Endothelial cell of umbilical vein (primary cell): ENCODE results near the gene TEX38. TPM values are rescaled to one million over a fixed set of nuclear protein-coding genes. Genes with fewer than 3 reads are reported as not detected.

Experiments
- BruUV-seq: library from RNA; stranded (reverse); fragments of 400-500 nt; replicated peaks from 2 replicates; lab custom pipeline; 2021; lab: Mats Ljungman, UMichigan
- CTCF ChIA-PET: fragments of 300-600, 350-600 bp; sonication (Branson Sonifier 250); formaldehyde crosslinking; loops from one replicate; lab custom pipeline; 2021; ENCODE audit warnings: antibody characterized with exemption, inconsistent platforms; lab: Charles Lee
- POLR2A ChIA-PET: fragments of 300-600, 350-600 bp; sonication (Branson Sonifier 250); formaldehyde crosslinking; loops from one replicate; lab custom pipeline; 2021; ENCODE audit warnings: antibody characterized with exemption, inconsistent platforms; lab: Charles Lee
- DNase-seq: peaks from one replicate; pipeline ENCODE4 v3.0.0-alpha.2; 2011; ENCODE audit warnings: low read depth, low spot score
- FAIRE-seq: peaks from 2 replicates; lab custom pipeline; 2011; peaks lifted over from hg19 to GRCh38; lab: Jason Lieb, UNC
- H2AFZ ChIP-seq: 2 replicates; pipeline ENCODE4 v1.6.0; 2012; ENCODE audit warnings: low read depth, low read length, control low read depth, inconsistent platforms
- H3K27ac ChIP-seq: 2 replicates; pipeline ENCODE4 v1.5.1; 2011; ENCODE audit warnings: low read depth, mild to moderate bottlenecking, control low read depth, low read length, moderate library complexity; ENCODE audit not compliant: insufficient read depth
- H3K27me3 ChIP-seq, 2 experiments: 2 replicates each; pipeline versions ENCODE4 v1.6.0 to v1.6.1; 2011; ENCODE audit warnings: low read length in 2 of 2, mixed read lengths in 1 of 2; ENCODE audit not compliant: control insufficient read depth in 2 of 2, insufficient read depth in 2 of 2
- H3K36me3 ChIP-seq, 2 experiments: 2 replicates in 1 of 2; 3 replicates in 1 of 2; pipeline ENCODE4 v1.5.1; 2011; ENCODE audit warnings: low read length in 2 of 2, mild to moderate bottlenecking in 1 of 2, moderate library complexity in 1 of 2; ENCODE audit not compliant: control insufficient read depth in 2 of 2, insufficient read depth in 2 of 2; ENCODE audit errors: extremely low read depth in 1 of 2
- H3K4me1 ChIP-seq: 3 replicates; pipeline ENCODE4 v1.5.1; 2011; ENCODE audit warnings: mild to moderate bottlenecking, low read length; ENCODE audit not compliant: control insufficient read depth, insufficient read depth; ENCODE audit errors: extremely low read depth
- H3K4me2 ChIP-seq: 2 replicates; pipeline ENCODE4 v1.6.1; 2011; ENCODE audit warnings: low read length, control low read depth, mixed read lengths; ENCODE audit not compliant: insufficient read depth
- H3K4me3 ChIP-seq, 3 experiments: fragments of 200-600 bp in 1 of 3; sonication (generic), shearing (Covaris generic) in 1 of 3; replicated peaks in 1 of 3; 2 replicates each; pipeline ENCODE4 v1.5.1; 2011 to 2016; ENCODE audit warnings: control low read depth in 3 of 3, low read length in 3 of 3, mild to moderate bottlenecking in 2 of 3, inconsistent platforms in 1 of 3, low read depth in 1 of 3, moderate library complexity in 1 of 3; ENCODE audit not compliant: insufficient read depth in 1 of 3
- H3K79me2 ChIP-seq: 2 replicates; pipeline ENCODE4 v1.6.0; 2012; ENCODE audit warnings: low read length, inconsistent platforms; ENCODE audit not compliant: control insufficient read depth, insufficient read depth
- H3K9ac ChIP-seq: replicated peaks from 2 replicates; pipeline ENCODE3; 2011; ENCODE audit warnings: low read length, control low read depth; ENCODE audit not compliant: insufficient read depth; ENCODE audit errors: extremely low read depth
- H3K9me1 ChIP-seq: replicated peaks from 3 replicates; pipeline ENCODE4 v1.6.0; 2011; ENCODE audit warnings: mild to moderate bottlenecking, low read length; ENCODE audit not compliant: control insufficient read depth, insufficient read depth; ENCODE audit errors: extremely low read depth
- H3K9me3 ChIP-seq: replicated peaks from 2 replicates; pipeline ENCODE4 v1.5.1; 2012; ENCODE audit warnings: low read length, inconsistent platforms; ENCODE audit not compliant: control insufficient read depth, insufficient read depth
- H4K20me1 ChIP-seq: replicated peaks from 2 replicates; pipeline ENCODE3; 2011; ENCODE audit warnings: mild to moderate bottlenecking, low read length; ENCODE audit not compliant: control insufficient read depth, insufficient read depth; ENCODE audit errors: extremely low read depth
- FOS ChIP-seq: IDR thresholded peaks from 2 replicates; pipeline ENCODE4 v1.6.1; 2011; ENCODE audit warnings: mild to moderate bottlenecking, low read length, moderate library complexity, borderline replicate concordance; ENCODE audit not compliant: insufficient read depth
- GATA2 ChIP-seq: IDR thresholded peaks from 2 replicates; pipeline ENCODE4 v1.7.0; 2011; ENCODE audit warnings: low read depth, mild to moderate bottlenecking, moderate library complexity, mixed read lengths, low read length; ENCODE audit not compliant: insufficient read length, insufficient read depth
- JUN ChIP-seq: IDR thresholded peaks from 2 replicates; pipeline ENCODE4 v1.6.1; 2011; ENCODE audit warnings: borderline replicate concordance, low read depth; ENCODE audit not compliant: insufficient read length, insufficient read depth
- MYC ChIP-seq: IDR thresholded peaks from one replicate; pipeline ENCODE4 v1.6.1; 2011; ENCODE audit warnings: mild to moderate bottlenecking, low read depth, low read length
- POLR2A ChIP-seq: IDR thresholded peaks from 2 replicates; pipeline ENCODE4 v1.6.1; 2012; ENCODE audit warnings: low read depth, mild to moderate bottlenecking, control low read depth, low read length
- POLR2AphosphoS5 ChIP-seq: IDR thresholded peaks from 2 replicates; pipeline ENCODE4 v1.6.1; 2012; ENCODE audit warnings: low read depth, mild to moderate bottlenecking, control low read depth, low read length, moderate library complexity; ENCODE audit not compliant: insufficient read depth
- dilution Hi-C: fragments of 300-500 bp; cut with MboI; formaldehyde crosslinking; loops from one replicate; pipeline ENCODE4 v1.15.0; 2019; ENCODE audit warnings: low sequenced_read_pairs; ENCODE audit not compliant: extremely low pct_ligation_motif_present
- intact Hi-C: fragments of 100-400 bp; cut with micrococcal nuclease; formaldehyde crosslinking; loops from one replicate; pipeline ENCODE4 v1.10.0; 2022
- polyA plus RNA-seq, 4 experiments: library from polyadenylated mRNA; depleted of rRNA in 3 of 4; stranded (reverse) in 3 of 4; unstranded in 1 of 4; fragments of >200 nt; gene quantifications; 2 replicates each; pipeline versions ENCODE4 v1.2.1 to v1.2.3, GENCODE V29; 2011 to 2012; ENCODE audit warnings: missing spikeins in 1 of 4
- total RNA-seq: library from RNA; stranded (reverse); gene quantifications from 2 replicates; pipeline ENCODE4 v1.2.3, GENCODE V29; 2021
- TF ChIP-seq, protein P1 (sequence below), 2 donors: IDR thresholded peaks; 1 replicate in 1 of 2; 2 replicates in 1 of 2; pipeline ENCODE4 v1.5.1; 2011; ENCODE audit warnings: low read length in 2 of 2, mild to moderate bottlenecking in 2 of 2, moderate library complexity in 2 of 2, control low read depth in 1 of 2, inconsistent platforms in 1 of 2, low read depth in 1 of 2; ENCODE audit not compliant: insufficient read depth in 1 of 2; ENCODE audit errors: extremely low read depth in 1 of 2

Gene TEX38
- total and polyA plus RNA-seq, 2 donors (not counting 3 experiments of a cell fraction or from before 2014, with no cell fraction given) = not detected

- DNase-seq (no peak), FAIRE-seq (peak; percentile 43)
- CTCF ChIA-PET = interaction anchor here (0.8 to 1.6 kb wide), 4 partner anchors 16 to 44 kb away, joined by 3 to 4 read pairs (median 4); no protein-coding TSS in a partner anchor
- H3K4me1 ChIP-seq = peaks cover 34% of the 10 kb centered on the region
- intact Hi-C loops = no loop called here
- no peaks in the 10 kb centered on the region for H3K9me1 ChIP-seq
- no peak overlapping the region for H3K9ac ChIP-seq
- H2AFZ ChIP-seq = no peak overlapping the region
- no peaks in the 10 kb centered on the region for H3K9me3 ChIP-seq
- H3K4me2 ChIP-seq = peak overlapping the region; percentile 49
- H3K4me3 ChIP-seq = no peak overlapping the region
- no TSS peak for BruUV-seq
- H3K27me3 ChIP-seq = no peaks in the 10 kb centered on the region
- H3K27ac ChIP-seq = no peak overlapping the region
- H4K20me1 ChIP-seq = peaks cover 2% of the 10 kb centered on the region
- dilution Hi-C loops = no loop called here
- no peaks in the 10 kb centered on the region for H3K79me2 ChIP-seq
- POLR2A ChIA-PET = no interaction called here
- peaks cover 18 to 20% of the 10 kb centered on the region in 2 experiments for H3K36me3 ChIP-seq
- no peak for TF ChIP-seq POLR2AphosphoS5
- no peak for TF ChIP-seq FOS
- TF ChIP-seq GATA2 = no peak
- TF ChIP-seq MYC = no peak
- TF ChIP-seq, protein P1, sequence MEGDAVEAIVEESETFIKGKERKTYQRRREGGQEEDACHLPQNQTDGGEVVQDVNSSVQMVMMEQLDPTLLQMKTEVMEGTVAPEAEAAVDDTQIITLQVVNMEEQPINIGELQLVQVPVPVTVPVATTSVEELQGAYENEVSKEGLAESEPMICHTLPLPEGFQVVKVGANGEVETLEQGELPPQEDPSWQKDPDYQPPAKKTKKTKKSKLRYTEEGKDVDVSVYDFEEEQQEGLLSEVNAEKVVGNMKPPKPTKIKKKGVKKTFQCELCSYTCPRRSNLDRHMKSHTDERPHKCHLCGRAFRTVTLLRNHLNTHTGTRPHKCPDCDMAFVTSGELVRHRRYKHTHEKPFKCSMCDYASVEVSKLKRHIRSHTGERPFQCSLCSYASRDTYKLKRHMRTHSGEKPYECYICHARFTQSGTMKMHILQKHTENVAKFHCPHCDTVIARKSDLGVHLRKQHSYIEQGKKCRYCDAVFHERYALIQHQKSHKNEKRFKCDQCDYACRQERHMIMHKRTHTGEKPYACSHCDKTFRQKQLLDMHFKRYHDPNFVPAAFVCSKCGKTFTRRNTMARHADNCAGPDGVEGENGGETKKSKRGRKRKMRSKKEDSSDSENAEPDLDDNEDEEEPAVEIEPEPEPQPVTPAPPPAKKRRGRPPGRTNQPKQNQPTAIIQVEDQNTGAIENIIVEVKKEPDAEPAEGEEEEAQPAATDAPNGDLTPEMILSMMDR (IDR thresholded peaks at IDR 0.05; ENCODE audit: extremely low read depth in 1 of 2, insufficient read depth in 1 of 2, low read depth in 1 of 2, low read length in 2 of 2) = no peak
- no peak for TF ChIP-seq JUN
- no peak for TF ChIP-seq POLR2A
Observed at GRCh38 chr1:46681333-46682034, 9.8 kb downstream of the TEX38 start.
